Fibroblast of the aortic adventitia (primary cell): ENCODE data around the gene TMEM39B. TPM values are rescaled to one million over a fixed set of nuclear protein-coding genes. Genes with fewer than 3 reads are reported as not detected.
A peak's percentile ranks its signal among the peaks of the same experiment; 100 is the strongest.

ENCODE experiments used
- DNase-seq: peaks from one replicate; pipeline ENCODE4 v3.0.0-alpha.2; 2010; ENCODE audit warnings: low read depth
- H3K4me3 ChIP-seq: 2 replicates; pipeline ENCODE4 v1.5.1; 2011; ENCODE audit warnings: low read depth, mild to moderate bottlenecking, control low read depth, low read length, moderate library complexity
- CTCF ChIP-seq: IDR thresholded peaks from 2 replicates; pipeline ENCODE4 v1.5.1; 2011; ENCODE audit warnings: mild to moderate bottlenecking, low read length, control low read depth, inconsistent platforms; ENCODE audit not compliant: insufficient read depth
- total RNA-seq: library from RNA; depleted of rRNA; stranded (reverse); fragments of >200 nt; gene quantifications from 2 replicates; pipeline ENCODE4 v1.2.3, GENCODE V29; 2012; ENCODE audit warnings: low replicate concordance

The TMEM39B gene
- total RNA-seq, 1 donor = 9.0 TPM

GRCh38 chr1:32066489-32066873 is 6.3 kb upstream of the TMEM39B start:
- DNase-seq = peak; percentile 92
- no peak overlapping the region for H3K4me3 ChIP-seq
- TF ChIP-seq CTCF = no peak

- TF ChIP-seq CTCF = no peak
- H3K4me3 ChIP-seq = no peak overlapping the region
- peak; percentile 40 for DNase-seq
These were observed 3.7 kb upstream of the TMEM39B start for GRCh38 chr1:32068957-32069588.

GRCh38 chr1:32071758-32072621 is 749 bp upstream of the TMEM39B start:
- peak overlapping the region; percentile 76 for H3K4me3 ChIP-seq
- TF ChIP-seq CTCF = no peak
- peak; percentile 52 for DNase-seq

- DNase-seq = no peak
- TF ChIP-seq CTCF = peak; percentile 29
These were observed 825 bp downstream of the TMEM39B start for GRCh38 chr1:32073299-32074229.

GRCh38 chr1:32074841-32075240 is 2.1 kb downstream of the TMEM39B start:
- H3K4me3 ChIP-seq = no peak overlapping the region
- no peak for TF ChIP-seq CTCF
- DNase-seq = no peak

More at GRCh38 chr1:32073299-32074229, 825 bp downstream of the TMEM39B start:
- H3K4me3 ChIP-seq = peak overlapping the region; percentile 76

GRCh38 chr1:32077451-32077850 is 4.7 kb downstream of the TMEM39B start:
- H3K4me3 ChIP-seq = no peak overlapping the region
- TF ChIP-seq CTCF = no peak
- no peak for DNase-seq
